ELR (cell line): ENCODE measurements around the gene RPL10.
"Not testable (repeated sequence)": the region's sequence is repeated elsewhere in the genome, so short reads cannot be mapped to it uniquely, and the experiment has no call there.

Experiments
- DNase-seq: peaks from one replicate; pipeline ENCODE4 v3.0.0-alpha.2; 2015; ENCODE audit warnings: low read depth

Gene RPL10

DNA sequence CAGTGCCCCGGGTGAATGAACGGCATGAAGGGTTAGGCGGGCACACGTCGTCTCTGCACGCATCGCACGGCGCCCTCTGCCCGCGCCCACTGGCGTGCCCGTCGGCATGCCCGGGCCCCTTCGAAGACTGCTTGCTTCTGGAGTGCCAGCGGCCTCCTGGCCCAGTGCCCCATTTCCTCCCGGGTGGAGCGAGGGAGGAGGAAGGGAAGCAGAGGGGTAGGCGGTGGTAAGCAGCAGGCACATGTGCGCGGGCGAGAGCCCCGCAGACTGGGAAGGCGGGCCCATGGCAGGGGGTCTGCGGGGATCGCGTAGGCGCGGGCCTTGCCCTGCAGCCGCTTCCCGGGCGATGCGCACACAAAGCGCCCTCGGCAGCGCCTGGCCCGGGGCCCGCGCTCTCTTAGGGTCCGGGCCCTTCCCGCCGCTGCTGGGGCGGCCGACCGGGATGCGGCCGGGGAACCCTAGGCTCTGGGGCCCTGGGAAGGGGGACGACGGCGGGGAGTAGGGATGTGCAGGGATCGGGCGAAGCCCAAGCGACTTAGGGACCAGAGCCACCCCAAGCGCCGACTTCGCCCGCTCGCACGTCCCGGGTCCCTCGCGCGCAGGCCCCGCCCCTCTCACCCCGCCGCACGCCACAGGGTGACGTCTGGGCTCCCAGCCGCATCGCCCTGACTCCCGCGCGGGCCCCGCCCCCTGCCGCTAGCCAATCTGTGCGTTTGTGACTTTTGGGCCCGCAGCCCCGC is 19.9 kb upstream of the RPL10 start:
- DNase-seq: peak; percentile 52

DNA sequence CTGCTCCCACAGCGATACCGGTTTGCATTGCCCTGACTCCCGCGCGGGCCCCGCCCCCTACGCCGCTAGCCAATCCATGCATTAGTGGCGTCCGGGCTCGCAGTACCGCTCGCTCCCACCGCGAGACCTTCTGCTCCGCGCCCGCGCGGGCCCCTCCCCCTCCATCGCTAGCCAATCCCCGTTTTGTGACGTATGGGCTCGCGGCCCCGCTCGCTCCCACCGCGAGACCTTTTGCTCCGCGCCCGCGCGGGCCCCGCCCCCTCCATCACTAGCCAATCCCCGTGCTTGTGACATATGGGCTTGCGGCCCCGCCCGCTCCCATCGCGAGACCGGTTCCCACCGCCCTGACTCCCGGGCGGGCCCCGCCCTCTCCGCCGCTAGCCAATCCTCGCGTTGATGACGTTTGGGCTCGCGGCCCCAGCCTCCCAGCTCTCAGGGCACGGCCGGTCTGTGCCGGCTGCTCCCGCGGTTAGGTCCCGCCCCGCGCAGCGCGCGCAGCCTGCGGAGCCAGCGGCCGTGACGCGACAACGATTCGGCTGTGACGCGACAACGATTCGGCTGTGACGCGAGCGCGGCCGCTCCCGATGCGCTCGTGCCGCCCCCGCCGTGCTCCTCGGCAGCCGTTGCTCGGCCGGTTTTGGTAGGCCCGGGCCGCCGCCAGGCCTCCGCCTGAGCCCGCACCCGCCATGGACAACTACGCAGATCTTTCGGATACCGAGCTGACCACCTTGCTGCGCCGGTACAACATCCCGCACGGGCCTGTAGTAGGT is 19.2 kb upstream of the RPL10 start, which contains the start of gene EMD:
EMD (plus strand) TSS at position 497 of the 770 bp plus-strand sequence; CDS start at position 687, 190 bp downstream.
- DNase-seq: peak; percentile 96

DNA sequence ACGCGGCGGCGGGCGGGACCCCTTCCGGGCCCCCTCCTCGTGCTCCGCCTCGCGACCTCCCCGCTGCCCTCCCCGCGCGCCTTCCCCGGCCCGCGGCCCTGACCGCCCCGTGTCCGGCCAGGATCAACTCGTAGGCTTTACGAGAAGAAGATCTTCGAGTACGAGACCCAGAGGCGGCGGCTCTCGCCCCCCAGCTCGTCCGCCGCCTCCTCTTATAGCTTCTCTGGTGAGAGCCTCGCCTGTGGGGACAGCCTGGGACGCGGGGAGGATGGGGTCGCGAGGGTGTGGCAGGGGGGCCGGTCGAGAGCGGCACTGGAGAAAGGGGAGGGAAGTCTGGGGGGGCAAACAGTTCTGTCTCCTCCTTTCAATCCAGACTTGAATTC is 18.6 kb upstream of the RPL10 start:
- peak; percentile 21 for DNase-seq

DNA sequence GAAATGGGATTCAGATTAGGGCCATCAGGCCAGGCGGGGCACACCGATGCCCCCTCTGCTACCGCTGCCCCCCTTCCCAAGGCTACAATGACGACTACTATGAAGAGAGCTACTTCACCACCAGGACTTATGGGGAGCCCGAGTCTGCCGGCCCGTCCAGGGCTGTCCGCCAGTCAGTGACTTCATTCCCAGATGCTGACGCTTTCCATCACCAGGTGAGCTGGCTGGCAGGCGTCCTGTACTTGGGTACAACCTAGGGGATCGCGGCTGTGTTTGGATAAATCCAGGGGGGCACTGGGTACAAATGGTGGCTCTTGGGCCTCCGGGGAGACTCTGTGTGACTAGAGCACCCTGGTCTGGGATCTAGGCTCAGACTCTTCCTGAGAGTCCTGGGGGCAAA is 18.0 kb upstream of the RPL10 start:
- DNase-seq: peak; percentile 41

DNA sequence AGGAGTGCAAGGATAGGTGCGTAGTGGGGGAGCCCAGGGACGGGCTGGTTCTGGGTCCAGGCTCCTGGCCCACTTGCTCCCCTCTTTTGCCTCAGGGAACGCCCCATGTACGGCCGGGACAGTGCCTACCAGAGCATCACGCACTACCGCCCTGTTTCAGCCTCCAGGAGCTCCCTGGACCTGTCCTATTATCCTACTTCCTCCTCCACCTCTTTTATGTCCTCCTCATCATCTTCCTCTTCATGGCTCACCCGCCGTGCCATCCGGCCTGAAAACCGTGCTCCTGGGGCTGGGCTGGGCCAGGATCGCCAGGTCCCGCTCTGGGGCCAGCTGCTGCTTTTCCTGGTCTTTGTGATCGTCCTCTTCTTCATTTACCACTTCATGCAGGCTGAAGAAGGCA is 17.4 kb upstream of the RPL10 start:
- DNase-seq: no peak

DNA sequence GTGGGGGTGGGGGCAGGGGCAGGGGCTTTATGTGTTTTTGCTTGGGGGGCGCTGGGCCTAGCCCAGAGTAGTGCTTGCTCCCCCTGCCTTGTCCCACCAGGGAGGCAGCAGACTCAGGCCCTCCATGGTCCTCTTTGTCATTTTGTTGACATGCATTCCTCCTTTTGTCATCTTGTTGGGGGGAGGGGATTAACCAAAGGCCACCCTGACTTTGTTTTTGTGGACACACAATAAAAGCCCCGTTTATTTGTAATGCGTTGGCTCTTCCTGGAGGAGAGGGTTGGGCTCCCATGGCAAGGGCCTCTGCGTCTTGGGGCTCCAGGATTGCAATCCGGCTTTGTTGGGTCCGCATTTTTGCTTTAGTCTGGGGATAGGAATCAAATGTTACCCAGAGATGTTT is 16.9 kb upstream of the RPL10 start:
- no peak for DNase-seq

DNA sequence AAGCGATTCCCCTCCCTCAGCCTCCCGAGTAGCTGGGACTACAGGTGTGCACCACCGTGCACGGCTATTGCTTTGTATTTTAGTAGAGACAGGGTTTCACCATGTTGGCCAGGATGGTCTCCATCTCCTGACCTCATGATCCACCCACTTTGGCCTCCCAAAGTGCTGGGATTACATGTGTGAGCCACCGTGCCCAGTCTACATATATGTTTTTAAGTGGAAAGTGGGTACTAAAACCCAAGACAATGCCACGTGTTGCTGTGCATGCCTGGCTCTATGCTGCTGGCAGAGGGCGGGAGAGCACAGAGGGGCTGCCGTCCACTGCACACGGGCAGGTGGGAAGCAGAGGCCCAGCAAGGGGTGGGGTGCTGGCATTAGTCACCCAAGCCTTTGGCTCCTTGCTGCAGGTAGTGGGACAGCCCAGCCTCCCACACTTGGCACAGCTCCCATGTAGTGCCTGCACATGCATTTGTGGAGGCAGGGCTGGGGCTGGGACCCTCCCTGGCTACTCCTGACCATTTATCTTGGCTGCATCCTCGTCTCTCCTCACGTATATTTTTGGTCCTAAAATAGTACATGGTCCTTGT is 15.6 kb upstream of the RPL10 start:
- no peak for DNase-seq

DNA sequence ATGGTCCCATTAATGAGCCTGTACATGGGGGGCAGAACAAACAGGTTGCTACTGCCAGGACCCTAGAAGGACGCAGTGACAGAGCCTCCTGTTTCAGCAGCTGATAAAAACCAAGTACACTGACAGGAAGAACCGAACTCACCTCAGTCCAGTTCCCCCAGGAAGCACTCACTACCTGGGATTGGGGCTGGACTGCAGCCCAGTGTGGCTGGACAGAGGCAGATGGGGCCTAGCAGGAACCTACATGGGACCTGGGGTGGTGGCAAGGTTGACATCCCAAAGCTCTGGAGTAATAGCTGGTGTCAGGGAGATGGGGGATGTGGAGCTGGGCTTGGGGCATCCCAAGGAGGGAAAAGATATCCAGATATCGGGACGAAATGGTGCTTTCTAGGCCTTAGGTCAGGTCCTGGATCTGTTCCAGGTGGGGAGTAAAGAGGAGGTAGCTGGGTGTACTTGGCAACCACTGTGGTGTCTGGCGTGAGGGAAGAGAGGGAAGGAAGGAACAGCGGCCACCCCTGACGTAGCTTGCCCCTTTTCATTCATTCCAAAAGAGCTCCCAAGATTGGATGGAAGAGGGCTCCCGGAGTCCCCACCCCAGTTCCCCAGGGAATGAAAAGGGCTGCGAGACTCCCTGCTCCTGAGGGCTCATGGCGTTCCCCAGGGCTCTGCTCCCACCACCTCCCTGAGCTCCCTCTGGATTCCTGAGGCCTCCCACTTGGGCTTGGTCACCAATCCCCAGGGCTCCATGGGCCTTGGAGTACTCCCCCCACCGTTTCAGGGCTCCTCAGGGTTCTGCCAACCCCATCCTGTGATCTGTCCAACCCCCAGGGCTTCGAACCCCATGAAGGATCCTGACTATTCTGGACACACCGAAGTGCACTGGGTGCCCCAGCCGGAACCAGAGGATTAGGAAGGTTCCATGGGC is 14.6 kb upstream of the RPL10 start:
- DNase-seq: no peak

DNA sequence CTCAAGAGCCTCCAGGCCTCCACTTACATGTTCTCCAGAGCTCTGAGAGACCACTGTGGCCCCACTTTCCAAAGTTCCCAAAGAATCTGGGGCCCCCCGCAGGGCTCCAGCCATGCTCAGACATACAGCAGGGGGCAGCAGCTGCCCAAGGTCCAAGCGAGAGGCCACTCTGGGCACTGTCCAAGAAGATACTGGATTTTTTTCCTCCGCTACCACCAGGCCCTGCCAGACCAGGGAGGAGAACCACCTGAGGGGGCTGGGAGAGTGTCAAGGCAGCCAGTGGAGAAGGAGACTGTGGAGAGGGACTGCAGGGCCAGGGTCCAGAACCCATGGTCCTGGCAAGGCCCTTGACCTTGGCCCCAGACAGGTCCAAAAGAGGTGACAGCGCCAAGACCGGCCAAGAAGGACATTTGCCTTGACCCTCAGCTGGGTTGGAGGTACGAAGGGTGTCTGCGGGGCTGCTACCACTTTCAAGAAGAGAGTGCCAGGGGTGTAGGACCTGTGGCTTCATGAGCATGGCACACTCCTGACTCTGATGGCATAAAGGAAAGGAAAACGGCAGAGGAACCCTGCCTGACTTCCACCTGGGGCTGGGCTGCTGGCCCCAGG is 13.8 kb upstream of the RPL10 start:
- DNase-seq: peak; percentile 40

DNA sequence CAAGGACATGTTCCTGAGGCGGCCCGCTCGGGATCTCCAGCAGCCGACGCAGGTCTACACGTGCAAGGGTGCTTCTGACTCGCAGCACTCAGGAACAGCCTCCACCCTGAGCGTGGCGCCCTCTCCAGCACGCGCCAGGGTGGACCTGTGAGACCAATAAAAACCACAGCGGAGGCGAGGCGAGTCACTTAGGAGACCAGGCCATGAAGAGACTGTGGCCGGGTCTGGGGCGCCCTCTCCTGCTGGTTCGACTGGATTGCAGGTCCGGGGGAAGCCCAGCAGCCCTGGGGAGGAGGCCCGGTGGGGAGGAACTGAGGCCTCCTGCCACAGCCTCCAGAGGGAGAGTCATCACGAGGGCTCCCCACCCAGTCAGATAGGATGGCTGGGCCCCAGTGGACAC is 10.1 kb upstream of the RPL10 start:
- DNase-seq: not testable (repeated sequence)

DNA sequence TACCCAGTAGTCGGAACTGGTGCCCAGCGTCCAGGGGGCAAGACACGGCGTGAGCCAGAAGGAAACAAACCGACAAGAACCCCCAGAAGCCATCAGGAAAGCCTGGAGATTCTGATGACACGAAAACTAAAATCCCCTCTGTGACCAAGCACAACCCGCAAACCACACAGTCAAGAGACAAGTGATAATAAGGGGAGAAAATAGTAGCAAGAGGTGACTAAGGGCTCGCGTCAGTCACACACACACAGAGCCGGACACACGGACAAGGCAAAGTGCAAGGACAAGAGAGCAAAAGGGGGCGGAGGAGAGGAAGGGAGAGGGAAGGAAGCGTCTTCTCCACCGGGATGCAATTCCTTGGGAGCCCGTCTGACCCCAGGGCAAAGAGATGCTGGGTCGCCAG is 9.5 kb upstream of the RPL10 start:
- not testable (repeated sequence) for DNase-seq

DNA sequence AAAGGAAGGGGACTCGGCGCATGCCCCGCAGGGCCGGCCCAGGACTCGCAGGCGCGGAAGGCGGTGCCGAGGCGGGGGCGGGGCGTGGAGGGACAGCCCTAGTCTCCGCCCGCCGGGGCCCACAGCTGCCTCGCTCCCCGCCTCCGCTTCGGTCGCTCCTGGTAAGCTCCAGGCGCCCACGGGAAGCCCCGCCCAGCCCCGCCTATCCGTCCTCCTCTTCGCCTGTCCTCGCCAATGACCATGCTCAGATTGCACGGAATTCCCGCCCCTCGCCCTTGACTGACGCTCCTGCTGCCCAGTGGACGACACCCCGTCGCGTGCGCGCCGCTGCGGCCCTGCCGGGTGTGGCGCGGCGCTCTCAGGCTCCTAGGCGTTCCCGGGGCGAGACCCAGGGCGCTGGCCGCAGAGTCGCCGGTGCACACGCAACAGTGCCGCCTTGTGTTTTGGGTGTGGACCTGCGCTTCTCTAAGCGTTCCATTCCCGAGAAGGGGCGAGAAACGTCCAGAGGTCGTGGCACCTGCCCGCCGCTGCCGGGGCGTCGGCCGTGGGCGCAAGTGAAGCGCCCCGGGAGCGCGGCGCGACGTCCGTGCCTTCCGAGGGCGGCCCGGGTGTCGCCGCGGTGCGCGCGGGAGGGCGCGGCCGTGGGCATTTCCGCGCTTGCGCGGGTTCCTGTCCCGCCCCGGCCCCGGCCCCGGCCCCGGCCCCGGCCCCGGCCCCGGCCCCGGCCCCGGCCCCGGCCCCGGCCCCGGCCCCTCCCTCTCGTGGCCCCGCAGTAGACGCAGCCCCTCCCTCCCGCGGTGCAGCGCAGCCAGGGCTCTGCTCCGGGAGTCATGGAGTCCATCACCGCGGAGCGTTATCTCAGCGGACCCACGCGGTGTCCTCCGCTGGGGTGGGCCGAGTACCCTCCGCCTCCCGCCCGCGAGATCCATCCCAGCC is 8.1 kb upstream of the RPL10 start:
- not testable (repeated sequence) for DNase-seq

DNA sequence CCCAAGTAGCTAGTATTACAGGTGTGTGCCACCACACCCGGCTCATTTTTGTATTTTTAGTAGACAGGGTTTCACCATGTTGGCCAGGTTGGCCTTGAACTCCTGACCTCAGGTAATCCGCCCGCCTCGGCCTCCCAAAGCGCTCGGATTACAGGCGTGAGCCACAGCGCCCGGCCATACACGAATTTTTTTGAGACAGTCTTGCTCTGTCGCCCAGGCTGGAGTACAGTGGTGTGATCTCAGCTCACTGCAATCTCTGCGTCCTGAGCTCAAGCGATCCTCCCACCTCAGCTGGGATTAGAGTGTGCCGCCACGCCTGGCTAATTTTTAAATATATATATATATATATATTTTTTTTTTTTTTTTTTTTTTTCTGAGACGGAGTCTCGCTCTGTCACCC is 1.8 kb upstream of the RPL10 start:
- DNase-seq: not testable (repeated sequence)

DNA sequence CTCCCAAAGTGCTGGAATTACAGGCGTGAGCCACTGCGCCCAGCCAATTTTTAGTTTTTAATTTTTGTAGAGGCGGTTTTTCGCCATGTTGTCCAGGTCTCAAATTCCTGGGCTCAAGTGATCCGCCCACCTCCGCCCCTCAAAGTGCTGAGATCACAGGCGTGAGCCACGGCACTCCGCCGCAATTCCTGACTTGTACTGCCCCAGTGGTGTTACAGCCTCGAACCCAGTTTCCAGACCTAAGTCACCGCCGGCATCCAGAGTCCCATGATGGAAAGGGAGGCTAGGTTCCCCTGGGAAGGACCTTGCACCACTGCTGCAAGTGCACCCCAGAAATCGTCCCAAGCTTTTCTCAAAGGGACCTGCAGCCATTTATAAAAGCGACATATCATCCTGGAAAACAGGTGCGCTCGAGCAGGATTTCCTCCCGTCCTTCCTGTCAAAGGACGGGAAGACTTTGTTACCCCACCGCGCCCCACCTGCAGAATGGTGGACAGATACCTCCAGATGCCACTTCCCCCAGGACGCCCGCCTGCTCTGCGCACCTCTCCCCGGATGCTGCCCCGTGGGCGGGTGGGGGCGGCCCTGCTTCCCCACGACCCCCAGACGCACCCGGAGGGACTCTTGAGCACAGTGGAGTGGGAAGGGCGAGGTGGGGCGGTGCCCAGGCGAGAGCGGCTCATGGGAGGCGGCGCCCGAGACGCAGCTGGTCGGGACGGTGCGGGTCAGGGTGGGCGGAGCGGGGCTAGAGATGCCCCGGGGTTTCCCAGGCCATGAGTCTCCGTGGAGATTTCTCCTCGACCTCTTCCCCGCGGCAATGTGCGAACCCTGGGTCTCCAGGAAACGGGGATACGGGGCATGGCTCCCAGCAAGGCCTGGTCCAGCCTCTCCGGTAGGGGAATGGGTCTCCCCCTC is 947 bp upstream of the RPL10 start:
- DNase-seq: peak; percentile 78

DNA sequence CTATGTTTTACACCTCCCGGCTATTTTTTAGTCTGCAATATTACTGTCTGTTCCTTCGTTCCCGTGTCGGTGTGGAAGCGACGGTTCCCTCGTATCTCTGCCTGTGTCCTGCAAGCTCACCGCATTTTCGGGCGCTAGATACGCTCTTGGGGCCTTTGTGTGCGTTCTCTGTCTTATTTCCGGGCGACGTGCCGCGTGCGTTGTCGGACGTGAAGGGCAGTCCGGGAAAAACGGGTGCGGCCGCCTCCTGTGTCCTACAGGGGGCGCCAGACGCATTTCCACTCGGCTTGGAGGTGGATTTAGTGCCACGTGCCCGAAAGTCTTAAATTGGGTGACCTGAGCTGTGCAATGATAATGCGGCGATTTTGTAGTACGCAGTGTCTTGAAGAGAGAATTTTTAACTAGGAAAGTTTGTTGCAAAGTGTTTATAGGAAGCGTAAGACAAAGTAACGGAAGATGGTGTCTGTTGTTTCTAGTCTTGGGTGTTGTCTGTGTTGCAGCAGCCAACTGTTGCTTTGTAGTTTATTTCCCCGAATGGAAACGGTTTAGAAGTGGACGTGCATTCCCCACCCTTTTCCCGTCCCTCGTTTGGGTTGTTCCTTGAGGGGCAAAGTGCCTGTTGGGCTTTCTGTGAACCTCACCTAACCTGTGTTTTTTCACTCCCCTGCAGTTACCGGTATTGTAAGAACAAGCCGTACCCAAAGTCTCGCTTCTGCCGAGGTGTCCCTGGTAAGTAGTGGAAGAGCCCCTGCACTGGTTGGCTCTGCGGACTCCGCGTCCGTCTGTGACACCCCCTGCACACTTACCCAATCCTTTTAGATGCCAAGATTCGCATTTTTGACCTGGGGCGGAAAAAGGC is 720 bp downstream of the RPL10 start:
- peak; percentile 74 for DNase-seq

DNA sequence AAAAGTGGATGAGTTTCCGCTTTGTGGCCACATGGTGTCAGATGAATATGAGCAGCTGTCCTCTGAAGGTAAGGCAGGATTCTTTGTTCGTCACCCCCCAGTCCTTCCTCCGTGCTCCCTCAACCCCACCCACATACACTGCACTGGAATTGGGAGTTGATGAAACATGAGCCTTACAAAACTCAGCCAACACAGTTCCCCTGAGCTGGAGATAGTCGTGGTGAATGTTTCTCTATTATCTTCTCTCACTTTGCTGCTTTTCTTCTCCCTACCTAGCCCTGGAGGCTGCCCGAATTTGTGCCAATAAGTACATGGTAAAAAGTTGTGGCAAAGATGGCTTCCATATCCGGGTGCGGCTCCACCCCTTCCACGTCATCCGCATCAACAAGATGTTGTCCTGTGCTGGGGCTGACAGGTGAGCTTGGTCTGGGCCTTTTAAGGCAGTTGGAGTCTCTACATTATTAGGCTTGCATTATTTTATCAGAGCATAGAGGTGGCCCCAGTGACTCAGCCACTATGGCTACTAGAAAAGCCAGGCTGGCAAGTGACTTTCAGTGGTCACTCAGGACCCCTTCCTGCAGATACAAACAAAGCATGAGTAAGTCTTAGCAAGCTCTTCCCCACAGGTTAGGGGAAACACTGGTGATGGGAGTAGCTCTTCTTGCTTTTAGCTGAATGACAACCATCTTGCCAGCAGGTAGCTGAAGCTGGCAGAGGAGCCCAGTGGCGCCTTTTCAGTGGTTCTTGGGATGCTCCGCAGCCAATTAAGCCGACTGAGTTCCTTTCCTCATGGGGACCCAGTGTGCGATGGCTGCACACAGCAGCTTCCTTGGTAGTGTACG is 1.6 kb downstream of the RPL10 start:
- DNase-seq: peak; percentile 39

DNA sequence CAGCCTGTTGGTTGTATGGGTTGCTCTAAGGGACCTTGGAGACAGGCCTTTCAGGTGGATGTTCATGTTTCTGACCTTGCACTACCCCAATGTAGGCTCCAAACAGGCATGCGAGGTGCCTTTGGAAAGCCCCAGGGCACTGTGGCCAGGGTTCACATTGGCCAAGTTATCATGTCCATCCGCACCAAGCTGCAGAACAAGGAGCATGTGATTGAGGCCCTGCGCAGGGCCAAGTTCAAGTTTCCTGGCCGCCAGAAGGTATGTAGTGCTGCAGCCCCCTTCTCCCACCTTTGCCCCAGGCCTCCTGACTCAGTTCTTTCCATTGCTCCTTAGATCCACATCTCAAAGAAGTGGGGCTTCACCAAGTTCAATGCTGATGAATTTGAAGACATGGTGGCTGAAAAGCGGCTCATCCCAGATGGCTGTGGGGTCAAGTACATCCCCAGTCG is 2.2 kb downstream of the RPL10 start:
- DNase-seq: not testable (repeated sequence)
